SU-DHL-6 (cell line): Measurements from ENCODE around the gene TM9SF4.

ENCODE experiments used
- EZH2phosphoT487 ChIP-seq: fragments of 200-600 bp; sonication (generic), shearing (Covaris generic); conservative IDR thresholded peaks from 2 replicates; pipeline ENCODE4 v1.6.1; 2018; ENCODE audit warnings: mild to moderate bottlenecking, antibody characterized with exemption, low read length, moderate library complexity, mixed read lengths
- TF ChIP-seq, protein P1 (sequence below): fragments of 200-600 bp; sonication (generic); IDR thresholded peaks from one replicate; pipeline ENCODE4 v1.5.1; 2017; ENCODE audit warnings: antibody characterized with exemption, mild to moderate bottlenecking, low read length, moderate library complexity; ENCODE audit not compliant: insufficient read depth, poor library complexity, severe bottlenecking

DNA sequence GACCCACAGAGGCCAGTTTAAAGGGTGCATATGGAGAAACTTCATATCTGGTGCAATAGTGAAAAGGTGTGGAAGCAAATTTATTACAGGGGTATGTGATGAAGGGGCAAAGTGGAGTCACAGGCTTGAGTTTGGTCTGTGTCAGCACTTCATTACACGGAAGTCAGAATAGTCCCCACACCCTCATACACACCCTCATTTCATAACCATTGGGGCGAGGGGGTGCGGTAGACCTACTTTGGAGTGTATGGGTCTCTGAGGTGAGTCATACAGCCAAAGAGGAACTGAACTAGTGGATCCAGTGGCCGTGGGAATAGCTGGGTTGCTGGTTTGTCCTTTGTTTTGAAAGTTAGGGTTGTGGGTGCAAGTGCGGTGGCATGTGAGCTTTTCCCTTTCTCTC lies 3.3 kb downstream of the TM9SF4 start:
- TF ChIP-seq, protein P1, sequence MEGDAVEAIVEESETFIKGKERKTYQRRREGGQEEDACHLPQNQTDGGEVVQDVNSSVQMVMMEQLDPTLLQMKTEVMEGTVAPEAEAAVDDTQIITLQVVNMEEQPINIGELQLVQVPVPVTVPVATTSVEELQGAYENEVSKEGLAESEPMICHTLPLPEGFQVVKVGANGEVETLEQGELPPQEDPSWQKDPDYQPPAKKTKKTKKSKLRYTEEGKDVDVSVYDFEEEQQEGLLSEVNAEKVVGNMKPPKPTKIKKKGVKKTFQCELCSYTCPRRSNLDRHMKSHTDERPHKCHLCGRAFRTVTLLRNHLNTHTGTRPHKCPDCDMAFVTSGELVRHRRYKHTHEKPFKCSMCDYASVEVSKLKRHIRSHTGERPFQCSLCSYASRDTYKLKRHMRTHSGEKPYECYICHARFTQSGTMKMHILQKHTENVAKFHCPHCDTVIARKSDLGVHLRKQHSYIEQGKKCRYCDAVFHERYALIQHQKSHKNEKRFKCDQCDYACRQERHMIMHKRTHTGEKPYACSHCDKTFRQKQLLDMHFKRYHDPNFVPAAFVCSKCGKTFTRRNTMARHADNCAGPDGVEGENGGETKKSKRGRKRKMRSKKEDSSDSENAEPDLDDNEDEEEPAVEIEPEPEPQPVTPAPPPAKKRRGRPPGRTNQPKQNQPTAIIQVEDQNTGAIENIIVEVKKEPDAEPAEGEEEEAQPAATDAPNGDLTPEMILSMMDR, result no peak
- no peak for TF ChIP-seq EZH2phosphoT487
